Prostate gland (tissue), 2 donors: ENCODE measurements around the gene TMEM44.

Source experiments
- CTCF ChIP-seq, 4 experiments: fragments of 200-600 bp in 2 of 4; fragments of 450-650 bp in 2 of 4; sonication (generic) in 2 of 4; IDR thresholded peaks; 1 replicate in 3 of 4; 2 replicates in 1 of 4; pipeline ENCODE4 v1.5.1; 2016 to 2019; ENCODE audit warnings: antibody characterized with exemption in 4 of 4, mild to moderate bottlenecking in 2 of 4, moderate library complexity in 2 of 4
- POLR2A ChIP-seq: fragments of 450-650 bp; IDR thresholded peaks from one replicate; pipeline ENCODE4 v1.6.1; 2016; ENCODE audit warnings: antibody characterized with exemption, mild to moderate bottlenecking

- TF ChIP-seq CTCF (IDR thresholded peaks at IDR 0.05) (no peak), POLR2A (no peak)
These were observed 28.4 kb downstream of the TMEM44 start for GRCh38 chr3:194604837-194605236.
